Liver (tissue), 9 donors: ENCODE data around the gene PGAM5. TPM values are rescaled to one million over a fixed set of nuclear protein-coding genes. Genes with fewer than 3 reads are reported as not detected.
"Not testable (repeated sequence)": the region's sequence is repeated elsewhere in the genome, so short reads cannot be mapped to it uniquely, and the experiment has no call there.

Source experiments
- DNase-seq: peaks from one replicate; pipeline ENCODE4 v3.0.0-alpha.2; 2017; ENCODE audit warnings: low spot score
- H3K27ac ChIP-seq, 2 donors: one replicate each; pipeline ENCODE4 v1.7.0; 2013; ENCODE audit warnings: inconsistent platforms in 2 of 2, low read length in 2 of 2, control low read depth in 1 of 2, low read depth in 1 of 2, mild to moderate bottlenecking in 1 of 2
- H3K27me3 ChIP-seq, 4 donors: one replicate each; pipeline versions ENCODE4 v1.6.1 to v1.7.0; 2013; ENCODE audit warnings: low read length in 3 of 4, inconsistent platforms in 1 of 4, mild to moderate bottlenecking in 1 of 4, moderate library complexity in 1 of 4; ENCODE audit not compliant: control insufficient read depth in 4 of 4, insufficient read depth in 4 of 4
- H3K36me3 ChIP-seq, 4 donors: one replicate each; pipeline versions ENCODE4 v1.6.1 to v1.7.0; 2013; ENCODE audit warnings: low read length in 3 of 4, mild to moderate bottlenecking in 3 of 4, low read depth in 1 of 4, moderate library complexity in 1 of 4; ENCODE audit not compliant: control insufficient read depth in 4 of 4, insufficient read depth in 3 of 4
- H3K4me1 ChIP-seq, 4 donors: one replicate each; pipeline versions ENCODE4 v1.6.1 to v1.7.0; 2013; ENCODE audit warnings: low read length in 3 of 4, mild to moderate bottlenecking in 3 of 4, moderate library complexity in 1 of 4; ENCODE audit not compliant: control insufficient read depth in 4 of 4, insufficient read depth in 4 of 4
- H3K4me3 ChIP-seq, 3 donors: one replicate each; pipeline versions ENCODE4 v1.6.1 to v1.7.0; 2013; ENCODE audit warnings: low read length in 3 of 3, control low read depth in 1 of 3, low read depth in 1 of 3, mild to moderate bottlenecking in 1 of 3
- H3K9ac ChIP-seq, 2 donors: one replicate each; pipeline ENCODE4 v1.7.0; 2013; ENCODE audit warnings: low read length in 2 of 2, mild to moderate bottlenecking in 2 of 2, moderate library complexity in 2 of 2, control low read depth in 1 of 2, low read depth in 1 of 2
- H3K9me3 ChIP-seq, 4 donors: one replicate each; pipeline versions ENCODE4 v1.6.1 to v1.7.0; 2013; ENCODE audit warnings: low read length in 3 of 4; ENCODE audit not compliant: control insufficient read depth in 4 of 4
- EGR1 ChIP-seq, 2 donors: IDR thresholded peaks; 2 replicates each; pipeline ENCODE4 v1.6.1; 2016 to 2018; ENCODE audit warnings: antibody characterized with exemption in 2 of 2, low read depth in 2 of 2
- FOXA1 ChIP-seq: IDR thresholded peaks from 2 replicates; pipeline ENCODE4 v1.6.1; 2016; ENCODE audit warnings: antibody characterized with exemption
- FOXA2 ChIP-seq: IDR thresholded peaks from 2 replicates; pipeline ENCODE4 v1.6.1; 2016; ENCODE audit warnings: antibody characterized with exemption
- GABPA ChIP-seq, 2 donors: IDR thresholded peaks in 1 of 2; conservative IDR thresholded peaks in 1 of 2; 2 replicates each; pipeline ENCODE4 v1.6.1; 2016; ENCODE audit warnings: antibody characterized with exemption in 2 of 2, mild to moderate bottlenecking in 1 of 2, moderate library complexity in 1 of 2
- HNF4A ChIP-seq, 2 donors: conservative IDR thresholded peaks; 2 replicates each; pipeline ENCODE4 v1.6.1; 2016; ENCODE audit warnings: antibody characterized with exemption in 2 of 2, mild to moderate bottlenecking in 2 of 2
- JUND ChIP-seq, 2 donors: IDR thresholded peaks; 2 replicates each; pipeline ENCODE4 v1.6.1; 2016; ENCODE audit warnings: antibody characterized with exemption in 2 of 2
- RAD21 ChIP-seq, 2 donors: IDR thresholded peaks; 2 replicates each; pipeline ENCODE4 v1.6.1; 2016; ENCODE audit warnings: antibody characterized with exemption in 2 of 2, mild to moderate bottlenecking in 2 of 2
- RXRA ChIP-seq, 2 donors: IDR thresholded peaks; 2 replicates each; pipeline ENCODE4 v1.6.1; 2017 to 2018; ENCODE audit warnings: antibody characterized with exemption in 2 of 2, mild to moderate bottlenecking in 1 of 2
- SP1 ChIP-seq: IDR thresholded peaks from 2 replicates; pipeline ENCODE4 v1.6.1; 2018; ENCODE audit warnings: antibody characterized with exemption, mild to moderate bottlenecking
- YY1 ChIP-seq: IDR thresholded peaks from 2 replicates; pipeline ENCODE4 v1.6.1; 2016; ENCODE audit warnings: antibody characterized with exemption, mild to moderate bottlenecking
- WGBS: extraction: QIAGEN DNeasy Blood & Tissue Kit; methylation state at CpG from one replicate; pipeline ENCODE4 v1.1.7; 2013; 5-methylcytosine and 5-hydroxymethylcytosine counted together
- polyA plus RNA-seq, 2 donors: library from polyadenylated mRNA; stranded (reverse) in 1 of 2; unstranded in 1 of 2; fragments of 200-250 nt in 1 of 2; fragments of >200 nt in 1 of 2; fragmentation: Nextera tagmentation in 1 of 2; extraction: Ambion mirVana in 1 of 2; gene quantifications; one replicate each; pipeline versions ENCODE4 v1.2.1 to v1.2.3, GENCODE V29; 2013 to 2015
- total RNA-seq, 2 donors: library from RNA; depleted of rRNA; stranded (reverse); fragments of >200 nt; gene quantifications; one replicate each; pipeline ENCODE4 v1.2.3, GENCODE V29; 2014
- TF ChIP-seq, protein P1 (sequence below): IDR thresholded peaks from 2 replicates; pipeline ENCODE4 v1.6.1; 2016; ENCODE audit warnings: antibody characterized with exemption, mild to moderate bottlenecking
- TF ChIP-seq, protein P2 (sequence below): fragments of 150-350 bp; IDR thresholded peaks from 2 replicates; pipeline ENCODE4 v1.5.1; 2017; ENCODE audit warnings: improper control_type of control experiment, low read depth, low read length; ENCODE audit not compliant: missing input control
- TF ChIP-seq, protein P3 (sequence below): IDR thresholded peaks from 2 replicates; pipeline ENCODE4 v1.6.1; 2016; ENCODE audit warnings: antibody characterized with exemption
- TF ChIP-seq, protein P4 (sequence below): IDR thresholded peaks from 2 replicates; pipeline ENCODE4 v1.6.1; 2016; ENCODE audit warnings: antibody characterized with exemption
- donor health status: healthy.
- donor health status: healthy.
- donor health status: healthy.
- donor health status: healthy.
- donor health status: healthy.

PGAM5 gene
- total and polyA plus RNA-seq, 4 donors: 6.3 to 34.0 (median 22.2) TPM

DNA sequence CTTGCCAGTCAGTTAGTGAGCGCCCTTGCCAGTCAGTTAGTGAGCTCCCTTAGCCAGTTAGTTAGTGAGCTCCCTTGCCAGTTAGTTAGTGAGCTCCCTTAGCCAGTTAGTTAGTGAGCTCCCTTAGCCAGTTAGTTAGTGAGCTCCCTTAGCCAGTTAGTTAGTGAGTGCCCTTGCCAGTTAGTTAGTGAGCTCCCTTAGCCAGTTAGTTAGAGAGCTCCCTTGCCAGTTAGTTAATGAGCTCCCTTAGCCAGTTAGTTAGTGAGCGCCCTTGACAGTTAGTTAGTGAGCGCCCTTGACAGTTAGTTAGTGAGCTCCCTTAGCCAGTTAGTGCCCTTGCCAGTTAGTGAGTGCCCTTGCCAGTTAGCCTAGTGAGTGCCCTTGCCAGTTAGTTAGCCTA lies 15.8 kb upstream of the PGAM5 start:
- 97% methylated on average over 3 of the region's 3 CpGs for WGBS
- H3K27ac ChIP-seq: peak overlapping the region; percentile 19 to 53

DNA sequence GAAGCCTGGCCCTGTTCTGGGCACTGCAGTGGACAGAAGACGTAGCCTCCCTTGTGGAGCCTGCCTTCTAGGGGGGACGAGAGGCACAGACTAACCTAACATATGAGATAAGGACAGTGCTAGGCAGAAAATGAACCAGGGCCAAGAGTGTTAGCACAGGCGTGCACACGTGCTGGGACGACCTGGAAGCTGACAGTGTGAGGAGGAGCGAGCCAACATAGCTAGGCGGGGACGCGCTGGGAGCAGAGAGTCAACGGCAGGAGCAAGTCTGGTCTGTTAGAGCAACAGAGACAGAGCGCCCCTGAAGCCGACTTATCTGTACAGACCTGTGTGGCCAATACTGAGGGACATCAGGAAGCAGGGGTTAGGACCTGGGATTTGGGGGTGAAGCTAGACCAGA lies 15.2 kb upstream of the PGAM5 start:
- 39% methylated on average over 12 of the region's 12 CpGs for WGBS
- no peaks in the 10 kb centered on the region for H3K27me3 ChIP-seq
- peak overlapping the region; percentile 19 to 53 for H3K27ac ChIP-seq
- peaks cover 0 to 35% (median 19%) of the 10 kb centered on the region in 4 donors for H3K4me1 ChIP-seq
- no peak overlapping the region for H3K9ac ChIP-seq
- H3K4me3 ChIP-seq: no peak overlapping the region
- DNase-seq: no peak
- TF ChIP-seq, protein P1, sequence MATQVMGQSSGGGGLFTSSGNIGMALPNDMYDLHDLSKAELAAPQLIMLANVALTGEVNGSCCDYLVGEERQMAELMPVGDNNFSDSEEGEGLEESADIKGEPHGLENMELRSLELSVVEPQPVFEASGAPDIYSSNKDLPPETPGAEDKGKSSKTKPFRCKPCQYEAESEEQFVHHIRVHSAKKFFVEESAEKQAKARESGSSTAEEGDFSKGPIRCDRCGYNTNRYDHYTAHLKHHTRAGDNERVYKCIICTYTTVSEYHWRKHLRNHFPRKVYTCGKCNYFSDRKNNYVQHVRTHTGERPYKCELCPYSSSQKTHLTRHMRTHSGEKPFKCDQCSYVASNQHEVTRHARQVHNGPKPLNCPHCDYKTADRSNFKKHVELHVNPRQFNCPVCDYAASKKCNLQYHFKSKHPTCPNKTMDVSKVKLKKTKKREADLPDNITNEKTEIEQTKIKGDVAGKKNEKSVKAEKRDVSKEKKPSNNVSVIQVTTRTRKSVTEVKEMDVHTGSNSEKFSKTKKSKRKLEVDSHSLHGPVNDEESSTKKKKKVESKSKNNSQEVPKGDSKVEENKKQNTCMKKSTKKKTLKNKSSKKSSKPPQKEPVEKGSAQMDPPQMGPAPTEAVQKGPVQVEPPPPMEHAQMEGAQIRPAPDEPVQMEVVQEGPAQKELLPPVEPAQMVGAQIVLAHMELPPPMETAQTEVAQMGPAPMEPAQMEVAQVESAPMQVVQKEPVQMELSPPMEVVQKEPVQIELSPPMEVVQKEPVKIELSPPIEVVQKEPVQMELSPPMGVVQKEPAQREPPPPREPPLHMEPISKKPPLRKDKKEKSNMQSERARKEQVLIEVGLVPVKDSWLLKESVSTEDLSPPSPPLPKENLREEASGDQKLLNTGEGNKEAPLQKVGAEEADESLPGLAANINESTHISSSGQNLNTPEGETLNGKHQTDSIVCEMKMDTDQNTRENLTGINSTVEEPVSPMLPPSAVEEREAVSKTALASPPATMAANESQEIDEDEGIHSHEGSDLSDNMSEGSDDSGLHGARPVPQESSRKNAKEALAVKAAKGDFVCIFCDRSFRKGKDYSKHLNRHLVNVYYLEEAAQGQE: peak; percentile 13
- TF ChIP-seq YY1 (peak; percentile 32), GABPA (IDR thresholded peaks at IDR 0.05 in 1 of 2, conservative IDR thresholded peaks at IDR 0.05 in 1 of 2) (peak in 1 of 2 donors; percentile 53), JUND (IDR thresholded peaks at IDR 0.05) (no peak), RAD21 (IDR thresholded peaks at IDR 0.05) (peak in 1 of 2 donors; percentile 27), HNF4A (conservative IDR thresholded peaks at IDR 0.05) (peak; percentile 28 to 66), EGR1 (IDR thresholded peaks at IDR 0.05; ENCODE audit: low read depth in 2 of 2) (no peak), SP1 (peak; percentile 44), RXRA (IDR thresholded peaks at IDR 0.05) (peak; percentile 36 to 73)
- TF ChIP-seq, protein P2, sequence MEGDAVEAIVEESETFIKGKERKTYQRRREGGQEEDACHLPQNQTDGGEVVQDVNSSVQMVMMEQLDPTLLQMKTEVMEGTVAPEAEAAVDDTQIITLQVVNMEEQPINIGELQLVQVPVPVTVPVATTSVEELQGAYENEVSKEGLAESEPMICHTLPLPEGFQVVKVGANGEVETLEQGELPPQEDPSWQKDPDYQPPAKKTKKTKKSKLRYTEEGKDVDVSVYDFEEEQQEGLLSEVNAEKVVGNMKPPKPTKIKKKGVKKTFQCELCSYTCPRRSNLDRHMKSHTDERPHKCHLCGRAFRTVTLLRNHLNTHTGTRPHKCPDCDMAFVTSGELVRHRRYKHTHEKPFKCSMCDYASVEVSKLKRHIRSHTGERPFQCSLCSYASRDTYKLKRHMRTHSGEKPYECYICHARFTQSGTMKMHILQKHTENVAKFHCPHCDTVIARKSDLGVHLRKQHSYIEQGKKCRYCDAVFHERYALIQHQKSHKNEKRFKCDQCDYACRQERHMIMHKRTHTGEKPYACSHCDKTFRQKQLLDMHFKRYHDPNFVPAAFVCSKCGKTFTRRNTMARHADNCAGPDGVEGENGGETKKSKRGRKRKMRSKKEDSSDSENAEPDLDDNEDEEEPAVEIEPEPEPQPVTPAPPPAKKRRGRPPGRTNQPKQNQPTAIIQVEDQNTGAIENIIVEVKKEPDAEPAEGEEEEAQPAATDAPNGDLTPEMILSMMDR: no peak
- TF ChIP-seq, protein P3, sequence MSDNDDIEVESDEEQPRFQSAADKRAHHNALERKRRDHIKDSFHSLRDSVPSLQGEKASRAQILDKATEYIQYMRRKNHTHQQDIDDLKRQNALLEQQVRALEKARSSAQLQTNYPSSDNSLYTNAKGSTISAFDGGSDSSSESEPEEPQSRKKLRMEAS: peak; percentile 81
- H3K36me3 ChIP-seq: peaks cover 6 to 22% (median 13%) of the 10 kb centered on the region in 4 donors
- no peaks in the 10 kb centered on the region for H3K9me3 ChIP-seq

More for the DNA sequence above, 15.8 kb upstream of the PGAM5 start:
- DNase-seq, H3K9me3 ChIP-seq, H3K4me3 ChIP-seq, H3K9ac ChIP-seq, H3K27me3 ChIP-seq: not testable (repeated sequence)
- Histone ChIP-seq H3K36me3 (peaks cover 6 to 22% (median 15%) of the 10 kb centered on the region in 4 donors), H3K4me1 (peaks cover under 1 to 33% (median 16%) of the 10 kb centered on the region in 4 donors)

DNA sequence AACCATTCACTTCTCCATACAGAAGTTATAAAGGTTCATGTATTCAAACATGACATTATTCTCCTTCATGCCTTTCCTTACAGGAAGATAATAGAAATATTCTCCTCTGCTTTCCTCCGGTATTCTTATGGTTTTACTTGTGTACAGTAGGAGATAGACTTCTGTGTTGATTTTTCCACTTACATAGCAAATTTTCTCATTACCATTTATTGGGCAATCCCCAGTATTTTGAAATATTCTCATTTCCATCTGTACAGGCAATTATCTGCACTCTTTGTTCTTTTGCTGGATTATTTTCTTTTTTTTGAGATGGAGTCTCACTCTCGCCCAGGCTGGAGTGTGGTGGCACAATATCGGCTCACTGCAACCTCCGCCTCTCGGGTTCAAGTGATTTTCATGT lies 12.3 kb upstream of the PGAM5 start:
- Histone ChIP-seq H3K27me3 (no peaks in the 10 kb centered on the region), H3K4me3 (no peak overlapping the region), H3K9me3 (no peaks in the 10 kb centered on the region), H3K4me1 (peaks cover 0 to 36% (median 19%) of the 10 kb centered on the region in 4 donors), H3K36me3 (peaks cover 11 to 32% (median 20%) of the 10 kb centered on the region in 4 donors), H3K9ac (no peak overlapping the region), H3K27ac (no peak overlapping the region)
- WGBS: 76% methylated on average over 5 of the region's 5 CpGs
- no peak for TF ChIP-seq SP1
- peak; percentile 18 for TF ChIP-seq FOXA2
- no peak for TF ChIP-seq JUND (IDR thresholded peaks at IDR 0.05)
- TF ChIP-seq RAD21 (IDR thresholded peaks at IDR 0.05): no peak
- no peak for TF ChIP-seq FOXA1
- TF ChIP-seq, protein P4, sequence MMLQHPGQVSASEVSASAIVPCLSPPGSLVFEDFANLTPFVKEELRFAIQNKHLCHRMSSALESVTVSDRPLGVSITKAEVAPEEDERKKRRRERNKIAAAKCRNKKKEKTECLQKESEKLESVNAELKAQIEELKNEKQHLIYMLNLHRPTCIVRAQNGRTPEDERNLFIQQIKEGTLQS: no peak
- DNase-seq: no peak
